HG02938 (cell line): ENCODE results near the gene ADH5.
"Not testable (repeated sequence)": the region's sequence is repeated elsewhere in the genome, so short reads cannot be mapped to it uniquely, and the experiment has no call there.

Experiments used
- ATAC-seq: cut with Tn5 transposase; IDR thresholded peaks from one replicate; pipeline ENCODE4 v1.9.1; 2021; ENCODE audit warnings: mild to moderate bottlenecking, moderate library complexity; ENCODE audit not compliant: unreplicated experiment

The ADH5 gene

GRCh38 chr4:99038213-99038612, 50.4 kb downstream of the ADH5 start:
- no peak for ATAC-seq

- no peak for ATAC-seq
These were observed 54.6 kb downstream of the ADH5 start for GRCh38 chr4:99033956-99034355.

GRCh38 chr4:99029852-99030251, 58.7 kb downstream of the ADH5 start:
- no peak for ATAC-seq

- ATAC-seq: peak; percentile 57
These were observed 59.4 kb downstream of the ADH5 start for GRCh38 chr4:99029018-99029735.

- ATAC-seq: no peak
These were observed 60.4 kb downstream of the ADH5 start for GRCh38 chr4:99028187-99028586.

- ATAC-seq: no peak
These were observed 61.3 kb downstream of the ADH5 start for GRCh38 chr4:99027304-99027703.

GRCh38 chr4:99025506-99025905, 63.1 kb downstream of the ADH5 start:
- no peak for ATAC-seq

GRCh38 chr4:99024481-99025275, 63.9 kb downstream of the ADH5 start:
- ATAC-seq: no peak

GRCh38 chr4:99023800-99024251, 64.8 kb downstream of the ADH5 start:
- ATAC-seq: not testable (repeated sequence)

GRCh38 chr4:99022566-99022965, 66.0 kb downstream of the ADH5 start:
- ATAC-seq: no peak

GRCh38 chr4:99021386-99021785, 67.2 kb downstream of the ADH5 start:
- no peak for ATAC-seq
